UCSD-AML1 (cell line): ENCODE measurements around the gene RASGRF1.

Experiments
- DNase-seq: peaks from one replicate; lab custom pipeline; 2025; ENCODE audit not compliant: unreplicated experiment; lab: John Stamatoyannopoulos, UW

RASGRF1 gene

DNA sequence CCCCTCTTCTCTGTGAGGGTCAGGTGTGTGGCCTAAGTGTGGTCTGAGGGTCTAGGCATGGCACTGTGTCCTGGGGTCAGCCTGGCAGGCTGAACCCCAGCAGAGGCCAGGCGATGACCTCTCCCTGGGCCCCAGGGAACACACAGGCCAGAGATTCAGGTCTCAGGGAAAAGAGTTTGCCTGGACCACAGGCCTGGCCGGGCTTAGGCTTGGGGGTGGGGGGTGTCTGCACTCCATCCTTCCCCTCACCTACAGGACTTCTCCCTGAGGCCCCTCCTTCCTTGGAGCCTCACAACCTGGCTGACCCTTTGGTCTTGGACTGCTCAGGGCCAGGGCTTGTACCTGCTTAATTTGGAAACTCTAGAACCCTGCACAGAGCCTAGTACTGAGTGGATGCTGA lies 21.8 kb downstream of the RASGRF1 start:
- DNase-seq: no peak

- DNase-seq: no peak
These were observed 22.6 kb downstream of the RASGRF1 start for GRCh38 chr15:79067969-79068368.

DNA sequence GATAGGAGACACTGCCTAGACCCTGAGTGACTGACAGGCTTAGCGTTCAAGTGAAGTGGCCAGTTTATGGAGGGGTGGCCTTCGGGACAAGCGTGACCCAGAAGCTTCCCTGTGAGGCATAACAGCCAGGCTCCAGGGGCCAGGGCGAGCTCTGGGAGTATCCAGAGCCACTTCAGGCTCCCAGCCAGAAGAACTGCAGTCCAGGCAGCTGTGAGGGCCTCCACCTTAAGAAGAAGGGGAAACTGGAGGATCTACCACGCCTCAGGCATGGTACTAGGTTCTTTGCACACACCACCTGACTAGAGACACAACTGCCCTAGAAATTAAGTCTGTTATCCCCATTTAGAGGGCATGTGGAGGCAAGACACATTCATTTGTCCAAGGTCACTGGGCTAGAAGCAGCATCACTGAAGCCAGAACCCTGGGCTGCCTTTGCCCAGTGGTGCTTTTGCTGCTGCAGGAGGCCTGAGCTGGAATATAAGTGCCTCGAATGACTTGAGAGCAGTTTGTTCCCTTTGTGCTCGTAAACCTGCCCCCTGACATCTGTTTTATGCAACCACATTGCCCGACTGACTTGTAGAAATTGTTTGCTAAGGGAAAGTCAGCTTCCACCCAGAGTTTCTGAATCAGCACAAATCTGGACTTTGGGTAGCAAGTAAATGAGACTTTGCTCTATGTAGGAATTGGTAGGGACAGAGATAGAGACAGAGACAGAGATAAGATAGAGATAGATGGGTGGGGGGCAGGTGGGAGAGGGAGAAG lies 23.3 kb downstream of the RASGRF1 start:
- DNase-seq: no peak

- no peak for DNase-seq
These were observed 24.0 kb downstream of the RASGRF1 start for GRCh38 chr15:79066391-79067071.

DNA sequence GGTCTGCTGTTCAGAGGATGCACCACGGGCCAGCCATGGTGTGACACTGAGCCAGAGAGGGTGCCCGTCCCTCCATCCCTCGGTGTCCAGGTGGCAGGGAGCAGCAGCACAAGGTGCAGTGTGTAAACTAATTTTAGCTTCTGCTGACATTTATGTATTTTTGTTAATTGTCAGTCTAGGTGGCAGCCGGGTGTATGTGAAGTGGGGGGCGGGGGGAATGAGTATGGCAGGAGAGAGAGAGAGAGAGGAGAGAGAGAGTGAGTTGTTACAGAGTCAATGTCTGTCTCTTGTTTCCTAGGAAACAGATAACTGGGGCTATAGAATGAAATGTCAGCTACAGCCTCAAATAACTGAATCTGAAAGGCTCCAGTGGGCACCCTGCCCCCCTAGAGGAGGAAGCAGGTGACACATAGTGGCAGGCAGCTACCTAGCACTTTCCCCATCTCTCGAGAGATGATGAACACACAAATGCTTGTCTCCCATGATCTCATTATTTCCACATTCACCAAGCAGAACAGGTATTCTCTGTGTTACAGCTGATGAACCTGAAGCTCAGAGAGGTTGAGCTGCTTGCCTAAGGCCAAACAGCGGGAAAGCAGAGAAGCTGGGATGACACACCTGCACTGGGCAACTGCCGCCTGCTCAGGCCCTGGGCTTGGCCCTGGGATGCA lies 24.7 kb downstream of the RASGRF1 start:
- no peak for DNase-seq

DNA sequence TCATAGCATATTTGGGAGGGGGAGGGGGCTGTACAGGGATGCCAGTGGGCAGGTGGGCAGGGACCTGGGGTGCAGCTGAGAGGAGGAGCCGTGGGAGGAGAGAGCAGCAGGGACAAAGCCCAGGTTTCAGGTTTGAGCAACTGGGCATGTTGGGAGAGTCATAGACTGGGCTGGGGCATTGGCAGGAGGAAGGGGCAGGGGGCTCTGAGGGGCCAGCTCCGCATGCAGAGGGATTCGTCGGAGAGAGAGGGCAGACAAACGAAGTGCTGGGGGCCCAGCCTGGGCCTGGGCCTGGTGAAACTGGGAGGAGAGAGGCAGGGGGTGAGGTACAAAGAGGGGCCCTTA lies 25.2 kb downstream of the RASGRF1 start:
- no peak for DNase-seq

GRCh38 chr15:79064496-79064895 lies 26.1 kb downstream of the RASGRF1 start:
- no peak for DNase-seq

GRCh38 chr15:79060175-79060574 lies 30.4 kb downstream of the RASGRF1 start:
- DNase-seq: no peak

DNA sequence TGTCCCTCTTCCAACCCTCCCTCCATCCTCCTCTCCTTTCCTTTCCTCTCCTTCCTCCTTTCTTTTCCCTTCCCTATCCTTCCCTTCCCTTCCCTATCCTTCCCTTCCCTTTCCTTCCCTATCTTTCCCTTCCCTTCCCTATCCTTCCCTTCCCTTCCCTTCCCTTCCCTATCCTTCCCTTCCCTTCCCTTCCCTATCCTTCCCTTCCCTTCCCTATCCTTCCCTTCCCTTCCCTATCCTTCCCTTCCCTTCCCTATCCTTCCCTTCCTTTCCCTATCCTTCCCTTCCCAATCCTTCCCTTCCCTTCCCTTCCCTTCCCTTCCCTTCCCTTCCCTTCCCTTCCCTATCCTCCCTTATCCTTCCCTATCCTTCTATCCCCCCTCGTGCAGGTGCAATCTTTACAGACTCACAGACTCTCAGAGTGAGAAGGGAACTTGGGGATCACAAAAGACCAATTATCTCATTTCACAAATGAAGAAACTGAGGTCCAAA lies 31.5 kb downstream of the RASGRF1 start:
- no peak for DNase-seq

DNA sequence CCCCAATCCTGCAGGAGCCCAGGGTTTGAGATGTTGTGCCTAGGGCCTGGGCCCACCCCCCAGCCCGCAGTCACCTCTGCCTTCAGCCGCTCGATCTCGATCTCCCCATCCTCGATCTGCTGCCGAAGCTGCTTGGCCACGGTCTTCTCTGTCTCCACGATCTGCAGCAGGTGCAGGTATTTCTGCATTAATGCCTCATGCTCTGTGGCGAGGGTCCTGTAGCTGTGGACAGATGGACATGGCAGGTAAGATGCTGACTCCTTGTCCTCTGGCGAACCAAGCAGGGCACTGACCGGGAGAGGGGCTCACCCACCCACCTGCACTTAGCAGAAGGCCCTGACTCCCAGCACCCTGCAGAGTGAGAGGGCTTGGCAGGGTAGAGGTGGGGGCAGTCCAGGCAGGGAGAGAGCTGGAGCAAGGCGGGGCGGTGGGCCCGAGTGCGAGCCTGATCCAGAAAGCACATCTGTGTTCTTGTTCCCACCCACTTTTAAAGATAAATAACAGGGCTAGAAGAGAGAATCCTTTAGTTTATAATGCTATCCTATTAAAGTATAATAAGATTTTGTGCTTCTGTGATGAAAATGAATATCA lies 32.2 kb downstream of the RASGRF1 start:
- no peak for DNase-seq

DNA sequence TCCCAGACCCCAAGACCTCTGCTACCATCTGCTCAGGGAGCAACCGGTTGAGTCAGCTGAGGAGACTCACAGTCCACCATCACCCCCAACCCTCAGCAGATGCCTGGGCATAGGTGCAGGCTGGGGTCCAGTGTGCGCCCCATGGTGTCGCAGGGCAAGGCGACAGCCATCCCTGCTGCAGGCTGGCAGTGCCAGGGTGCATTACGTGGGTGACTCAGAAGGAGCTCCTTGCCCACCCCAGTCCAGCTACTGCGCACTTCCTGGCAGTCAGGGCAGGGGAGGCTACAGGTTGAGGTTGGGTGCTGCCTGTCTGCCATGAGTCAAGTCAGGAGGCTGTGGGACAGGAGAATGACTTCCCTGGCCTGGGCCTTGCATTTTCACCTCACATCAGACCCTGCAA lies 33.5 kb downstream of the RASGRF1 start:
- no peak for DNase-seq

GRCh38 chr15:79054350-79054749 lies 36.2 kb downstream of the RASGRF1 start:
- DNase-seq: no peak

DNA sequence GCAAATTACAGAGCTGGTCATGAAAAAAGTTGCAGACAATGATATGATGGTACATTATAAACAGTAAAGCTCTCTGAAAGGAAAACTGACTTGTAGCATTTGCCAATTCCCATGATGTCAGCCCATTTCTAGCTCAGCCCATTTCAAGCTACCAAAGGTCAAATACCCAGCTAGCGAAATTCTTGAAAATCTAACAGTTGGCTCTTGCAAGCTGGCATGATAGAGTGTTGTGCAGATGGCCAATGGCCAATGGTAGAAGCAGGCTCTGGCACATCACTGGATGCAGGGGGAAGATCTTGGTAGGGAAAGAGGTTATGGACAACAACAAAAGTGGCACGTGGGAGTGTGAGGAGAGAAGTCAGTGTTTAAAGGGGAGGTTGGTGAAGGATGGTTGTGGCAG lies 36.7 kb downstream of the RASGRF1 start:
- DNase-seq: no peak

DNA sequence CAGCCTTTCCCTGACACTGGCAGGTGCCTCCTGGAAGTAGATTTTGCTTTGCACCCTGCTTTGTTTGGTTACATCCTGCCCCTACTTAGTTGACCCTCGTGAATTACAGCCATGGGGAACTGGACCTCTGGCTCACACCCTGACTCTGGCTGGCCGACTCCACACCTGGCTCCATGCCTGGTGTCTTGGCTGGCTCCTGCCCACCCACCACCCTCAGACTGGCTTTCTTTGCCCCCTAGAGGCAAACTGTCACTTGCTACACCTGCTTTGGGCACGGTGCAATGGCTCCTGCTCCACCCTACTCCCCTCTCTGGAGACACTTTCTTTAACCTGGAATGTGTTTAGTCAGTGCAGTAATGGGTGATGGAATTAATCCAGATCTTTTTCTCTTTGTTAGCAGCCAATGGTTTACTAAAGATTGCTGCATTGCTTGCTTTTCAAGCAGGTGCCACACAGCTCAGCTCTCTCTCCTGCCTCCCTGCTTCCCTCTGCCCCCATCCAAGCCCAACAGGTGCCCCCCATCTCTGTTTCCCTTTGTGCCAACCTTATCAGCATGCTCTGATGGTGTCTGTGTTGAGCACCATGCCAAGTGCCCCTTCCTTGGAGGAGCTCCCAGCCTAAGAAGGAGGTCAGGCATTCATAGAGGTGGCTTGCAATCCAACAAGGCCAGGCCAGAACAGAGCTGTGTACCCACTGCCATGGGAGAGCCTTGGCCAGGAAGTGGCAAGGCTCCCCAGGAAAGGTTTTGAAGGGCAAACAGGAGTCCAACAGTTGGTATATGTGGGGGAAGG lies 38.4 kb downstream of the RASGRF1 start:
- no peak for DNase-seq

- DNase-seq: no peak
These were observed 39.6 kb downstream of the RASGRF1 start for GRCh38 chr15:79051029-79051428.

- no peak for DNase-seq
These were observed 40.2 kb downstream of the RASGRF1 start for GRCh38 chr15:79050341-79050740.

DNA sequence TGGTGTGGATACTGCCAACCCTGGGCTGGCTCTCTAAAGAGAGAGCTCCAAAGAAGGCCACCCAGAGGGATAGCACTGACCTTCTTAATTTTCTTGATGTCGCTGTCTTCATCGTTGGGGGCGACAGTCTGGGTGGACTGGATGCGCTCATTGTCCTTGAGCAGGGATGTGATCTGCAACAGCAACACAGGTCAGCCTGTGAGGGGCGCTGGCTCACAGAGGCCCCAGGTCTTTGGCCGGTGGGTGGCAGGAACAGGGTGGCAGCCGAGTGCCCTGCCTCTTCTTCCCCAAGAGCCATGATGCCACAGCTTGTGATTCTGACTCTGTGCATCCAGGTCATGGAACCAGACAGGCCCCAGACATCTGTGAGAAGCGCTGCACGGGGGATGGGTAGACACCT lies 41.2 kb downstream of the RASGRF1 start:
- no peak for DNase-seq

- DNase-seq: no peak
These were observed 42.7 kb downstream of the RASGRF1 start for GRCh38 chr15:79047676-79048439.

DNA sequence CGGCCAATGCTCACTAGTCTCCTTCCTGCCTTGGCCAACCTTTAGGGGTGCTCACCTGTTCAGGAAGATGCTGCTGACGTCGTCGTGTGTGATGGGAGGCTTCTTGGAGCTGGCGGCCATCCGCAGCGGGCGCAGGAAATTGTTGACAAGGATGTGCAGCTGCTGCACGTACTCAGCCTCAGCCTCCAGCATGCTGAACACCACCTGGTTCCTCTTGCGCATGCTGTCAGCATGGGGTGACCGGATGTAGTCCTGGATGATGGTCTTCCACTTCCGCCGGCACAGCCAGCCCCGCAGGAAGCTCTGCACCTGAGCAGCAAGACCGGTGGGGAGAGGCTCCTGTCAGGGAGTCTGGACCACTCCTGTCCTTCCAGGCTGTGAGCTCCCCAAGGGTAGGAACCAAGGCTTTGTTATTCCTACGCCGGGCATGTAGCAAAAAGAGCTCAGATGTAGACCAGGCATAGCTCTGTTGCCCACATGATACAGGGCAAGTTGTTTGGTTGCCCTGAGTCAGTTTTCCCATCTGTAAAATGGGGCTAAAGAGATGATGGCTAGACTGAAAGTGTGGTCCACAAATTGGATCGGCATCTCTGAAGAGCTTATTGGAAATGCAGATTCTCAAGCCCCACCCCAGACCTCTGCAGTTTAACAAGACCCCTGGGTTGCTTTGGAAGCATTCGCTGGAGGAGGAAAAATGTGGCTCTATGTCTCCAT lies 43.7 kb downstream of the RASGRF1 start:
- no peak for DNase-seq

- DNase-seq: no peak
These were observed 45.5 kb downstream of the RASGRF1 start for GRCh38 chr15:79045041-79045440.
